ENCODE measurements around the gene CPD. TPM values are rescaled to one million over a fixed set of nuclear protein-coding genes. Genes with fewer than 3 reads are reported as not detected.
A peak's percentile ranks its signal among the peaks of the same experiment; 100 is the strongest.

The CPD gene
- polyA plus RNA-seq, 2 donors: 3.0 to 5.1 TPM

- peaks cover 0 to 3% of the 10 kb centered on the region in 2 donors for H3K4me1 ChIP-seq (ENCODE audit: control insufficient read depth in 2 of 2, insufficient read depth in 2 of 2, low read length in 1 of 2)
- no peak overlapping the region for H3K27ac ChIP-seq (ENCODE audit: low read depth in 2 of 2, low read length in 1 of 2)
- WGBS, 2 donors: 64 to 81% methylated on average over 2 of the region's 2 CpGs
- no peaks in the 10 kb centered on the region for H3K27me3 ChIP-seq (ENCODE audit: control insufficient read depth in 1 of 2, insufficient read depth in 2 of 2, low read length in 2 of 2)
- H3K4me3 ChIP-seq (ENCODE audit: low read depth in 1 of 2, low read length in 2 of 2): peak overlapping the region in 1 of 2 donors; percentile 78
- no peaks in the 10 kb centered on the region for H3K36me3 ChIP-seq (ENCODE audit: control insufficient read depth in 2 of 2, insufficient read depth in 2 of 2, low read length in 1 of 2)
- H3K9me3 ChIP-seq (ENCODE audit: control insufficient read depth in 2 of 2, insufficient read depth in 1 of 2, low read depth in 1 of 2, low read length in 1 of 2): no peaks in the 10 kb centered on the region
Observed at GRCh38 chr17:30381340-30381659, 2.6 kb downstream of the CPD start.

GRCh38 chr17:30382345-30382744, 3.6 kb downstream of the CPD start:
- Histone ChIP-seq H3K36me3 (ENCODE audit: control insufficient read depth in 2 of 2, insufficient read depth in 2 of 2, low read length in 1 of 2) (no peaks in the 10 kb centered on the region), H3K4me1 (ENCODE audit: control insufficient read depth in 2 of 2, insufficient read depth in 2 of 2, low read length in 1 of 2) (peaks cover 0 to 3% of the 10 kb centered on the region in 2 donors), H3K27me3 (ENCODE audit: control insufficient read depth in 1 of 2, insufficient read depth in 2 of 2, low read length in 2 of 2) (no peaks in the 10 kb centered on the region), H3K27ac (ENCODE audit: low read depth in 2 of 2, low read length in 1 of 2) (no peak overlapping the region), H3K4me3 (ENCODE audit: low read depth in 1 of 2, low read length in 2 of 2) (no peak overlapping the region), H3K9me3 (ENCODE audit: control insufficient read depth in 2 of 2, insufficient read depth in 1 of 2, low read depth in 1 of 2, low read length in 1 of 2) (no peaks in the 10 kb centered on the region)
- WGBS, 2 donors: 80 to 82% methylated on average over 1 of the region's 1 CpG

GRCh38 chr17:30388321-30389179, 9.8 kb downstream of the CPD start:
- Histone ChIP-seq H3K36me3 (ENCODE audit: control insufficient read depth in 2 of 2, insufficient read depth in 2 of 2, low read length in 1 of 2) (peaks cover 0 to 8% of the 10 kb centered on the region in 2 donors), H3K9me3 (ENCODE audit: control insufficient read depth in 2 of 2, insufficient read depth in 1 of 2, low read depth in 1 of 2, low read length in 1 of 2) (no peaks in the 10 kb centered on the region), H3K27me3 (ENCODE audit: control insufficient read depth in 1 of 2, insufficient read depth in 2 of 2, low read length in 2 of 2) (no peaks in the 10 kb centered on the region), H3K4me1 (ENCODE audit: control insufficient read depth in 2 of 2, insufficient read depth in 2 of 2, low read length in 1 of 2) (peaks cover 0 to 7% of the 10 kb centered on the region in 2 donors), H3K27ac (ENCODE audit: low read depth in 2 of 2, low read length in 1 of 2) (no peak overlapping the region), H3K4me3 (ENCODE audit: low read depth in 1 of 2, low read length in 2 of 2) (no peak overlapping the region)
- 91 to 94% methylated on average over 35 of the region's 35 CpGs for WGBS, 2 donors

- H3K9me3 ChIP-seq (ENCODE audit: control insufficient read depth in 2 of 2, insufficient read depth in 1 of 2, low read depth in 1 of 2, low read length in 1 of 2): no peaks in the 10 kb centered on the region
- H3K4me3 ChIP-seq (ENCODE audit: low read depth in 1 of 2, low read length in 2 of 2): no peak overlapping the region
- H3K27me3 ChIP-seq (ENCODE audit: control insufficient read depth in 1 of 2, insufficient read depth in 2 of 2, low read length in 2 of 2): no peaks in the 10 kb centered on the region
- WGBS, 2 donors: 85% methylated on average over 6 of the region's 6 CpGs
- no peak overlapping the region for H3K27ac ChIP-seq (ENCODE audit: low read depth in 2 of 2, low read length in 1 of 2)
- peaks cover 0 to 8% of the 10 kb centered on the region in 2 donors for H3K36me3 ChIP-seq (ENCODE audit: control insufficient read depth in 2 of 2, insufficient read depth in 2 of 2, low read length in 1 of 2)
- H3K4me1 ChIP-seq (ENCODE audit: control insufficient read depth in 2 of 2, insufficient read depth in 2 of 2, low read length in 1 of 2): peaks cover 0 to 7% of the 10 kb centered on the region in 2 donors
Observed at GRCh38 chr17:30389756-30390300, 11.1 kb downstream of the CPD start.

- H3K27me3 ChIP-seq (ENCODE audit: control insufficient read depth in 1 of 2, insufficient read depth in 2 of 2, low read length in 2 of 2): no peaks in the 10 kb centered on the region
- H3K27ac ChIP-seq (ENCODE audit: low read depth in 2 of 2, low read length in 1 of 2): no peak overlapping the region
- H3K4me3 ChIP-seq (ENCODE audit: low read depth in 1 of 2, low read length in 2 of 2): no peak overlapping the region
- WGBS, 2 donors: 94 to 97% methylated on average over 2 of the region's 2 CpGs
- H3K36me3 ChIP-seq (ENCODE audit: control insufficient read depth in 2 of 2, insufficient read depth in 2 of 2, low read length in 1 of 2): peaks cover 0 to 8% of the 10 kb centered on the region in 2 donors
- H3K4me1 ChIP-seq (ENCODE audit: control insufficient read depth in 2 of 2, insufficient read depth in 2 of 2, low read length in 1 of 2): peaks cover 0 to 7% of the 10 kb centered on the region in 2 donors
- H3K9me3 ChIP-seq (ENCODE audit: control insufficient read depth in 2 of 2, insufficient read depth in 1 of 2, low read depth in 1 of 2, low read length in 1 of 2): no peaks in the 10 kb centered on the region
Observed at GRCh38 chr17:30391534-30391933, 12.8 kb downstream of the CPD start.

- H3K4me1 ChIP-seq (ENCODE audit: control insufficient read depth in 2 of 2, insufficient read depth in 2 of 2, low read length in 1 of 2): peaks cover 0 to 2% of the 10 kb centered on the region in 2 donors
- peaks cover 0 to 3% of the 10 kb centered on the region in 2 donors for H3K36me3 ChIP-seq (ENCODE audit: control insufficient read depth in 2 of 2, insufficient read depth in 2 of 2, low read length in 1 of 2)
- H3K4me3 ChIP-seq (ENCODE audit: low read depth in 1 of 2, low read length in 2 of 2): no peak overlapping the region
- no peak overlapping the region for H3K27ac ChIP-seq (ENCODE audit: low read depth in 2 of 2, low read length in 1 of 2)
- H3K9me3 ChIP-seq (ENCODE audit: control insufficient read depth in 2 of 2, insufficient read depth in 1 of 2, low read depth in 1 of 2, low read length in 1 of 2): no peaks in the 10 kb centered on the region
- no peaks in the 10 kb centered on the region for H3K27me3 ChIP-seq (ENCODE audit: control insufficient read depth in 1 of 2, insufficient read depth in 2 of 2, low read length in 2 of 2)
- 91 to 92% methylated on average over 4 of the region's 4 CpGs for WGBS, 2 donors
Observed at GRCh38 chr17:30393491-30393890, 14.8 kb downstream of the CPD start.

GRCh38 chr17:30393911-30394867, 15.5 kb downstream of the CPD start:
- Histone ChIP-seq H3K36me3 (ENCODE audit: control insufficient read depth in 2 of 2, insufficient read depth in 2 of 2, low read length in 1 of 2) (no peaks in the 10 kb centered on the region), H3K27ac (ENCODE audit: low read depth in 2 of 2, low read length in 1 of 2) (no peak overlapping the region), H3K27me3 (ENCODE audit: control insufficient read depth in 1 of 2, insufficient read depth in 2 of 2, low read length in 2 of 2) (no peaks in the 10 kb centered on the region), H3K4me3 (ENCODE audit: low read depth in 1 of 2, low read length in 2 of 2) (no peak overlapping the region), H3K4me1 (ENCODE audit: control insufficient read depth in 2 of 2, insufficient read depth in 2 of 2, low read length in 1 of 2) (no peaks in the 10 kb centered on the region), H3K9me3 (ENCODE audit: control insufficient read depth in 2 of 2, insufficient read depth in 1 of 2, low read depth in 1 of 2, low read length in 1 of 2) (no peaks in the 10 kb centered on the region)
- 70 to 72% methylated on average over 5 of the region's 6 CpGs for WGBS, 2 donors

GRCh38 chr17:30395398-30396022, 16.8 kb downstream of the CPD start:
- no peaks in the 10 kb centered on the region for H3K4me1 ChIP-seq (ENCODE audit: control insufficient read depth in 2 of 2, insufficient read depth in 2 of 2, low read length in 1 of 2)
- H3K36me3 ChIP-seq (ENCODE audit: control insufficient read depth in 2 of 2, insufficient read depth in 2 of 2, low read length in 1 of 2): no peaks in the 10 kb centered on the region
- WGBS, 2 donors: 65 to 74% methylated on average over 2 of the region's 2 CpGs
- no peaks in the 10 kb centered on the region for H3K27me3 ChIP-seq (ENCODE audit: control insufficient read depth in 1 of 2, insufficient read depth in 2 of 2, low read length in 2 of 2)
- H3K27ac ChIP-seq (ENCODE audit: low read depth in 2 of 2, low read length in 1 of 2): no peak overlapping the region
- H3K9me3 ChIP-seq (ENCODE audit: control insufficient read depth in 2 of 2, insufficient read depth in 1 of 2, low read depth in 1 of 2, low read length in 1 of 2): no peaks in the 10 kb centered on the region
- no peak overlapping the region for H3K4me3 ChIP-seq (ENCODE audit: low read depth in 1 of 2, low read length in 2 of 2)

GRCh38 chr17:30396129-30396528, 17.4 kb downstream of the CPD start:
- Histone ChIP-seq H3K27me3 (ENCODE audit: control insufficient read depth in 1 of 2, insufficient read depth in 2 of 2, low read length in 2 of 2) (no peaks in the 10 kb centered on the region), H3K36me3 (ENCODE audit: control insufficient read depth in 2 of 2, insufficient read depth in 2 of 2, low read length in 1 of 2) (no peaks in the 10 kb centered on the region), H3K9me3 (ENCODE audit: control insufficient read depth in 2 of 2, insufficient read depth in 1 of 2, low read depth in 1 of 2, low read length in 1 of 2) (no peaks in the 10 kb centered on the region), H3K27ac (ENCODE audit: low read depth in 2 of 2, low read length in 1 of 2) (no peak overlapping the region), H3K4me3 (ENCODE audit: low read depth in 1 of 2, low read length in 2 of 2) (no peak overlapping the region), H3K4me1 (ENCODE audit: control insufficient read depth in 2 of 2, insufficient read depth in 2 of 2, low read length in 1 of 2) (no peaks in the 10 kb centered on the region)
- 62 to 94% methylated on average over 1 of the region's 1 CpG for whole genome bisulfite sequencing, 2 donors

Measured in esophagus (tissue), 2 donors.